ENCODE measurements around the gene SIX5. TPM values are rescaled to one million over a fixed set of nuclear protein-coding genes. Genes with fewer than 3 reads are reported as not detected.
A peak's percentile ranks its signal among the peaks of the same experiment; 100 is the strongest.
"Not testable (repeated sequence)": the region's sequence is repeated elsewhere in the genome, so short reads cannot be mapped to it uniquely, and the experiment has no call there.

Gene SIX5
- total and polyA plus RNA-seq, 2 donors, result 1.7 to 7.0 TPM

DNA sequence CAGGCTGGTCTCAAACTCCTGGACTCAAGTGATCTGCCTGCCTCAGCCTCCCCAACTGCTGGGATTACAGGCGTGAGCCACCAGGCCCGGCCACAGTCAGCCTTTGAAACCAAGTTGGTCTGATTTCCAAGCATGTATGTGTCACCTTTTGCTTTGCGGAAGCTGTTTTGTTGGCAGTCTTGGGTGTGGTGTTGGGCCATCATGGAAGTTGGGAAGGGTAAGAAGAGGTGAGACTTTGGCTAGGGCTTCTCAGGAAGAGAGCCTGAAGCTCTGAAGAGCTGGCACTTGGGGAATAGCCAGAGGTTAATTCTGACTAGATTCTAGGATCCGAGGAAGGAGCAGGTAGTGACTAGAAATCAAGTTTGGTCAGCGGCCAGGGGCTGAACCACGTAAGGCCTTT is 43.2 kb upstream of the SIX5 start:
- no peak for DNase-seq (ENCODE audit: low read depth in 6 of 9, low spot score in 9 of 9)
- no peaks in the 10 kb centered on the region for H3K9me3 ChIP-seq (ENCODE audit: control insufficient read depth in 2 of 2, insufficient read depth in 1 of 2, low read length in 1 of 2)

DNA sequence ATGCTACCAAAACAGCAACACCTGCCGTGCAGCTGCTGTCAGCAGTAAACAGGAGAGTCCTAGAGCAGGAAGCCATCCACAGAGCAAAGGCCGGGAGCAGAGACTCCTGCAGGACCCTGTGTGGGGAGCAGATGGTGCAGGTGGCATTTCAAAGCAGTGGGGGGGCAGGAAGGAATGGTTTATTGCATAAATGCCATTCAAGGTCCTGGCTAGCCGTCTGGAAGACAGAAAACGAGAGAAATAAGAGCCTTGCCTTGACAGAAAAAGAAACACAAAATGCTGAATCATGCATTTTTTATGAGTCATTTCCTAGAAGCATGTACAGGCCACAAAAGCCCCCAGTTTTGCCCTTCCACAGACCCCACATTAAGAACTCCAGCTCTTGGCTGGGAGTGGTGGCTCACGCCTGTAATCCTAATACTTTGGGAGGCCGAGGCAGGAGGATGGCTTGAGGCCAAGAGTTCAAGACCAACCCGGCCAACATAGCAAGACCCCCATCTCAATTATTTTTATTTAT is 40.6 kb upstream of the SIX5 start:
- H3K4me1 ChIP-seq (ENCODE audit: control insufficient read depth in 2 of 2, insufficient read depth in 2 of 2, low read length in 2 of 2), result peaks cover 5 to 14% of the 10 kb centered on the region in 2 donors
- peaks cover 2 to 17% of the 10 kb centered on the region in 2 donors for H3K27me3 ChIP-seq (ENCODE audit: control insufficient read depth in 2 of 2, insufficient read depth in 1 of 2, low read length in 1 of 2)
- no peaks in the 10 kb centered on the region for H3K9me3 ChIP-seq (ENCODE audit: control insufficient read depth in 2 of 2, insufficient read depth in 1 of 2, low read length in 1 of 2)
- WGBS, result 15% methylated on average over 7 of the region's 7 CpGs
- peak overlapping the region; percentile 40 to 83 for H3K27ac ChIP-seq (ENCODE audit: low read depth in 1 of 2, low read length in 1 of 2)
- DNase-seq (ENCODE audit: low read depth in 6 of 9, low spot score in 9 of 9), result peak in 5 of 9 donors; percentile 47 to 78 (median 57)
- peaks cover 0 to 3% of the 10 kb centered on the region in 2 donors for H3K36me3 ChIP-seq (ENCODE audit: control insufficient read depth in 2 of 2, insufficient read depth in 2 of 2, low read length in 1 of 2)
- H3K4me3 ChIP-seq (ENCODE audit: low read length in 2 of 2), result no peak overlapping the region

More for the DNA sequence above, 43.2 kb upstream of the SIX5 start:
- peaks cover 5 to 32% of the 10 kb centered on the region in 2 donors for H3K4me1 ChIP-seq (ENCODE audit: control insufficient read depth in 2 of 2, insufficient read depth in 2 of 2, low read length in 2 of 2)
- H3K27ac ChIP-seq (ENCODE audit: low read depth in 1 of 2, low read length in 1 of 2), result no peak overlapping the region
- WGBS, result 97% methylated on average over 6 of the region's 6 CpGs
- H3K27me3 ChIP-seq (ENCODE audit: control insufficient read depth in 2 of 2, insufficient read depth in 1 of 2, low read length in 1 of 2), result peaks cover 2 to 26% of the 10 kb centered on the region in 2 donors
- peaks cover 0 to 3% of the 10 kb centered on the region in 2 donors for H3K36me3 ChIP-seq (ENCODE audit: control insufficient read depth in 2 of 2, insufficient read depth in 2 of 2, low read length in 1 of 2)
- no peak overlapping the region for H3K4me3 ChIP-seq (ENCODE audit: low read length in 2 of 2)

DNA sequence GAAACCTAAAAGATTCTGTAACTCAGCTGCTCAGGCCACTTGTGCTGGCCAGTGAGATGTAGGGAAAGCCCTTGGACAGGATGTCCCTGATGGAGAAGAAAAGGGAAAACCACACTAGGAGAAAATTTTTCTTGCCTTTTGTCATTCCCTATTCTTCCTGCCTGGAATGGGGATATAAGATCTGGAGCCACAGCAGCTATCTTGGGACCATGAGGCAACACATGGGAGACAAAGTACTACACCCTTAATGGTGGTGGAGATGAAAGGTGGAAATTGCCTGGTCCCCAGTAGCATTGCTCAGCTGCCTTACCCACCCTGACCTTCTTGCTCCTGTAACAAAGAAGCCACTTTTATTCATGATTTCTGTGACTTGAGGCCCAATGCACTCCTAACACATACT is 36.7 kb upstream of the SIX5 start:
- H3K4me1 ChIP-seq (ENCODE audit: control insufficient read depth in 2 of 2, insufficient read depth in 2 of 2, low read length in 2 of 2), result peaks cover 5 to 12% of the 10 kb centered on the region in 2 donors
- H3K4me3 ChIP-seq (ENCODE audit: low read length in 2 of 2), result no peak overlapping the region
- H3K9me3 ChIP-seq (ENCODE audit: control insufficient read depth in 2 of 2, insufficient read depth in 1 of 2, low read length in 1 of 2), result no peaks in the 10 kb centered on the region
- H3K36me3 ChIP-seq (ENCODE audit: control insufficient read depth in 2 of 2, insufficient read depth in 2 of 2, low read length in 1 of 2), result no peaks in the 10 kb centered on the region
- H3K27me3 ChIP-seq (ENCODE audit: control insufficient read depth in 2 of 2, insufficient read depth in 1 of 2, low read length in 1 of 2), result peaks cover 0 to 34% of the 10 kb centered on the region in 2 donors
- DNase-seq (ENCODE audit: low read depth in 6 of 9, low spot score in 9 of 9), result no peak
- no peak overlapping the region for H3K27ac ChIP-seq (ENCODE audit: low read depth in 1 of 2, low read length in 1 of 2)

DNA sequence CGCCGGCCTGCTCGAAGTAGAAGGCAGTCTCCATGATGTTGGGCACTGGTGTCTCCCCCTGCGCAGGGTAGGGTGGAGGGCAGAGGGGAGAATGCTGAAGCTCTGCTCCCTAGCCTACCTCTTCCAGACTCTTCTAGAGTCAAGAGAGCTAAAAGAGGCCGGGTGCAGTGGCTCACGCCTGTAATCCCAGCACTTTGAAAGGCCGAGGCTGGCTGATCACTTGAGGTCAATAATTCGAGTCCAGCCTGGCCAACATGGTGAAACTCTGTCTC is 35.8 kb upstream of the SIX5 start:
- no peak overlapping the region for H3K27ac ChIP-seq (ENCODE audit: low read depth in 1 of 2, low read length in 1 of 2)
- H3K4me3 ChIP-seq (ENCODE audit: low read length in 2 of 2), result no peak overlapping the region
- no peaks in the 10 kb centered on the region for H3K36me3 ChIP-seq (ENCODE audit: control insufficient read depth in 2 of 2, insufficient read depth in 2 of 2, low read length in 1 of 2)
- 96% methylated on average over 8 of the region's 8 CpGs for WGBS
- no peak for DNase-seq (ENCODE audit: low read depth in 6 of 9, low spot score in 9 of 9)
- no peaks in the 10 kb centered on the region for H3K9me3 ChIP-seq (ENCODE audit: control insufficient read depth in 2 of 2, insufficient read depth in 1 of 2, low read length in 1 of 2)
- H3K4me1 ChIP-seq (ENCODE audit: control insufficient read depth in 2 of 2, insufficient read depth in 2 of 2, low read length in 2 of 2), result peaks cover 5 to 8% of the 10 kb centered on the region in 2 donors
- H3K27me3 ChIP-seq (ENCODE audit: control insufficient read depth in 2 of 2, insufficient read depth in 1 of 2, low read length in 1 of 2), result peaks cover 0 to 40% of the 10 kb centered on the region in 2 donors

DNA sequence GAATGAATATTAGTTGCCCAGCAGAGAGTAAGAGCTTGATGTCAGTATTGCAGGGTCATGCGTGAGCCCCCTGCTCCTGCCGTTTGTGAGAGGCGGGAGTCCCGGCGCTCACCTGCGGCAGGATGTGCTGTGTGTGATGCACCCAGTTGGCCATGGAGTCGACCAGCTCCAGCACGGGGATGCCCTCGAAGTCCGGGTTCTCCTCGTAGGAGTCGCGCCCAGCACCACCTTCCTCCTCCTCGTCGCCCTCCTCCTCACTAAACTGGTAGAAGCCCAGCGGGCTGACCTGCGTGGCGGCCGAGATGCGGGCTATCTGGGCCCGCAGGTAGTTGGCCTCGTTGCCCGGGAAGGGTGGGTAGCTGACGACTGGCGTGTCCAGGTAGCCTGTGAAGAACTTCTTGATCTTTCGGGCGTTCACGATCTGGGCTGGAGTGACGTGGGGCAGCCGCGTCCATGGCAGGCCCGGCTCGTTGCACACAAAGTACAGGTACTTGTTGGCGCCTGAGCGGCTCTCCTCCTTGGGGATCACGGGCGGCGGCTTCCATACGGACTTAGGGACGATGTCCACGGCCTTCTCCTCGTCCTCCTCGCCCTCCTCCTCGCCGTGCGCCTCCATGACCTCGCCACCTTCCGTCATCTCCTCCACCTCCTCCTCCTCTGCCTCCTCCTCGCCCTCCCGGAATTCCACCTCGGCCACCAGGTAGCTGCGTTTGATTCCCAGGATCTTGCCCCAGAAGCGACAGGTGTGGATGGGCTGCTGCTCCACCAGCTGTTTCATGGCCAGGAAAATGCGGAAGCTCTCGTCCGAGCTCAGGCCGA is 35.3 kb upstream of the SIX5 start:
- peaks cover 3 to 6% of the 10 kb centered on the region in 2 donors for H3K4me1 ChIP-seq (ENCODE audit: control insufficient read depth in 2 of 2, insufficient read depth in 2 of 2, low read length in 2 of 2)
- no peak overlapping the region for H3K27ac ChIP-seq (ENCODE audit: low read depth in 1 of 2, low read length in 1 of 2)
- no peak overlapping the region for H3K4me3 ChIP-seq (ENCODE audit: low read length in 2 of 2)
- no peak for DNase-seq (ENCODE audit: low read depth in 6 of 9, low spot score in 9 of 9)
- peaks cover 0 to 43% of the 10 kb centered on the region in 2 donors for H3K27me3 ChIP-seq (ENCODE audit: control insufficient read depth in 2 of 2, insufficient read depth in 1 of 2, low read length in 1 of 2)
- no peaks in the 10 kb centered on the region for H3K9me3 ChIP-seq (ENCODE audit: control insufficient read depth in 2 of 2, insufficient read depth in 1 of 2, low read length in 1 of 2)
- 95% methylated on average over 57 of the region's 57 CpGs for WGBS
- no peaks in the 10 kb centered on the region for H3K36me3 ChIP-seq (ENCODE audit: control insufficient read depth in 2 of 2, insufficient read depth in 2 of 2, low read length in 1 of 2)

DNA sequence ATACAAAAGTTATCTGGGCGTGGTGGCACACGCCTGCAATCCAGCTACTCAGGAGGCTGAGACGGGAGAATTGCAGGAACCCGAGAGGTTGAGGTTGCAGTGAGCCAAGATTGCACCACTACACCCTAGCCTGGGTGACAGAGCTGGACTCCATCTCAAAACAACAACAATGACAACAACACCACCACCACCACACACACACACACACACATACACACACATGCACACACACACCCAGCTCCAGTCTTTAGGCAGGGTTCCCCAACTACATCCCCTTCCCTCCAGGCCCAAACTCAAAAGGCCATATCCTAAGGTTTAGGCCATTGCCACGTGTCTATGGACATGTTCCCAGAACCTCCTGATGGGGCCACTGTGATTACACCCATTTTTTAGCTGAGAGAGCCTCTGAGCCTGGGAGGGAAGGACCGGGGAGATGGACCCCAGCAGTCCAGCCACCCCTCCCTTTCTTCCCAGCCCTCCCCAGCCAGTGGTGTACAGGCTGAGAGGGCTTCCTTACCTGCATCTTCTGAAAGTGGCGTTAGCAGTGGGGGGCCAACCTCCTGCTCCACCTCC is 32.6 kb upstream of the SIX5 start:
- Histone ChIP-seq H3K27me3 (ENCODE audit: control insufficient read depth in 2 of 2, insufficient read depth in 1 of 2, low read length in 1 of 2) (peaks cover 0 to 47% of the 10 kb centered on the region in 2 donors), H3K4me3 (ENCODE audit: low read length in 2 of 2) (no peak overlapping the region), H3K4me1 (ENCODE audit: control insufficient read depth in 2 of 2, insufficient read depth in 2 of 2, low read length in 2 of 2) (peaks cover 4 to 8% of the 10 kb centered on the region in 2 donors), H3K36me3 (ENCODE audit: control insufficient read depth in 2 of 2, insufficient read depth in 2 of 2, low read length in 1 of 2) (no peaks in the 10 kb centered on the region), H3K27ac (ENCODE audit: low read depth in 1 of 2, low read length in 1 of 2) (no peak overlapping the region), H3K9me3 (ENCODE audit: control insufficient read depth in 2 of 2, insufficient read depth in 1 of 2, low read length in 1 of 2) (no peaks in the 10 kb centered on the region)
- no peak for DNase-seq (ENCODE audit: low read depth in 6 of 9, low spot score in 9 of 9)
- WGBS, result 92% methylated on average over 7 of the region's 7 CpGs

DNA sequence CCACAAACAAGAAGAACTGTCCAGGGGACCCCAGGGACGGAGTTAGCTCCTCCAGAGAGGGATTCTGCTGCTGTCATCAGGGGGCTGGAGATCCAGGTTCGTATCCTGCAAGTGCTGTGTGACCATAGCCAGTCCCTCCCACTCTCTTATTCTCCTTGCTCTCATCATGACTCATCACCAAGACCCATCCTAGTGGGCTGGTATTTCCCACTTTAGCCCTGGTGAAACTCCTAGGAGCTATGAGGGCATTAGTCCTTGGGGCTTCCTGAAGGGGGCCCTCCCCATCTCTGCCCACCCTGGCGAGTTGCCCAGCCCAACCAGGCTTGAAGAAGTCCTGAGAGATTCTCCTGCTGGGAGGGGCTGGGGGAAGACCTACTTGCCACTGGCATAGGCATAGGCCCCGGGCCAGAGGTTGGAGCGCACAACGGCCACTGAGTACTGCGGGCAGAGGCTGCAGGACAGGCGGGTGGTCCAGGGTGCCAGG is 31.1 kb upstream of the SIX5 start:
- H3K27me3 ChIP-seq (ENCODE audit: control insufficient read depth in 2 of 2, insufficient read depth in 1 of 2, low read length in 1 of 2), result peaks cover 0 to 50% of the 10 kb centered on the region in 2 donors

DNA sequence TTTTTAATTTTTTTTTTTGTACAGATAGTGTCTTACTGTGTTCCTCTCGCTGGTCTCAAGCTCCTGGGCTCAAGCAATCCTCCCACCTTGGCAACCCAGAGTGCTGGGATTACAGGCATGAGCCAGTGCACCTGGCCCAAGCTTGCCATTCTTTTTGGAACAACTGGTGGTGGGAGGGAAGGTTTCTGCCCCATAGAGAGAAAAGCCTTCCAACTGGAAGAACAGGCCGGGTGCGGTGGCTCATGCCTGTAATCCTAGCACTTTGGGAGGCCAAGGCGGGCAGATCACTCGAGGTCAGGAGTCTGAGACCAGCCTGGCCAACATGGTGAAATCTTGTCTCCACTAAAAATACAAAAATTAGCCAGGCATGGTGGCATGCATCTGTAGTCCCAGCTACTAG is 30.5 kb upstream of the SIX5 start:
- H3K27ac ChIP-seq (ENCODE audit: low read depth in 1 of 2, low read length in 1 of 2); H3K36me3 ChIP-seq (ENCODE audit: control insufficient read depth in 2 of 2, insufficient read depth in 2 of 2, low read length in 1 of 2); H3K4me1 ChIP-seq (ENCODE audit: control insufficient read depth in 2 of 2, insufficient read depth in 2 of 2, low read length in 2 of 2); H3K4me3 ChIP-seq (ENCODE audit: low read length in 2 of 2); H3K9me3 ChIP-seq (ENCODE audit: control insufficient read depth in 2 of 2, insufficient read depth in 1 of 2, low read length in 1 of 2); DNase-seq (ENCODE audit: low read depth in 6 of 9, low spot score in 9 of 9): not testable (repeated sequence)
- 94% methylated on average over 5 of the region's 5 CpGs for WGBS
- peaks cover 0 to 50% of the 10 kb centered on the region in 2 donors for H3K27me3 ChIP-seq (ENCODE audit: control insufficient read depth in 2 of 2, insufficient read depth in 1 of 2, low read length in 1 of 2)

More for the DNA sequence above, 31.1 kb upstream of the SIX5 start:
- Histone ChIP-seq H3K4me1 (ENCODE audit: control insufficient read depth in 2 of 2, insufficient read depth in 2 of 2, low read length in 2 of 2) (peaks cover 4 to 8% of the 10 kb centered on the region in 2 donors), H3K9me3 (ENCODE audit: control insufficient read depth in 2 of 2, insufficient read depth in 1 of 2, low read length in 1 of 2) (no peaks in the 10 kb centered on the region), H3K36me3 (ENCODE audit: control insufficient read depth in 2 of 2, insufficient read depth in 2 of 2, low read length in 1 of 2) (no peaks in the 10 kb centered on the region), H3K4me3 (ENCODE audit: low read length in 2 of 2) (no peak overlapping the region), H3K27ac (ENCODE audit: low read depth in 1 of 2, low read length in 1 of 2) (no peak overlapping the region)
- 88% methylated on average over 8 of the region's 8 CpGs for WGBS
- no peak for DNase-seq (ENCODE audit: low read depth in 6 of 9, low spot score in 9 of 9)

DNA sequence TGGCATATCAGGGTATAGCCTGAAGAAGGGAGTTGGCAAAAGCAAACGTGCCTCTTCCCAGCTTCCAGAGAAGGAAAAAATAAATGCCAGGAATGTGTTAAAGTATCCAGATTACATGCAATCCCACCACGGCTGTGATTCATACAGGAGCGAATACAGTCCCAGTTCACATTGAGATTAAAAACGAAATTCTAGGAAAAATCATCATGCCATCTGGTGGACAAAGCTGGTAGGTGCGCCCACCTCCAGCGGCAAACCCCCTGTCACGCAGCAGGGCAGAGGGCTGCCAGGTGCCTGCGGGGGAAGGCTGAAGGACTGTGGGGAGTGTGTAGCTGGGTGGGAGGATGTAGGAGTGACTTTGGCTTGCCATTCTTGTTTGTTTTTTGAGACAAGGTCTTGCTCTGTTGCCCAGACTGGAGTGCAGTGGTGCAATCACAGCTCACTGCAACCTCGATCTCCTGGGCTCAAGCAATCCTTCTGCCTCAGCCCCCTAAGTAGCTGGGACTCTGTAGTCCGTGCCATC is 30.0 kb upstream of the SIX5 start:
- WGBS, result 13% methylated on average over 10 of the region's 10 CpGs
- Histone ChIP-seq H3K9me3 (ENCODE audit: control insufficient read depth in 2 of 2, insufficient read depth in 1 of 2, low read length in 1 of 2) (no peaks in the 10 kb centered on the region), H3K27ac (ENCODE audit: low read depth in 1 of 2, low read length in 1 of 2) (no peak overlapping the region), H3K4me1 (ENCODE audit: control insufficient read depth in 2 of 2, insufficient read depth in 2 of 2, low read length in 2 of 2) (peaks cover 4 to 8% of the 10 kb centered on the region in 2 donors), H3K36me3 (ENCODE audit: control insufficient read depth in 2 of 2, insufficient read depth in 2 of 2, low read length in 1 of 2) (no peaks in the 10 kb centered on the region), H3K27me3 (ENCODE audit: control insufficient read depth in 2 of 2, insufficient read depth in 1 of 2, low read length in 1 of 2) (peaks cover 0 to 46% of the 10 kb centered on the region in 2 donors), H3K4me3 (ENCODE audit: low read length in 2 of 2) (no peak overlapping the region)
- peak in 7 of 9 donors; percentile 39 to 82 (median 54) for DNase-seq (ENCODE audit: low read depth in 6 of 9, low spot score in 9 of 9)
